ENCODE data around the gene TSPAN5.

- TF ChIP-seq POLR2A (IDR thresholded peaks at IDR 0.05; ENCODE audit: low read length) = no peak
- no peak for TF ChIP-seq GATA1 (IDR thresholded peaks at IDR 0.05; ENCODE audit: low read depth, low read length)
Observed at GRCh38 chr4:98586962-98587354, 71.5 kb downstream of the TSPAN5 start.
